ENCODE data around the gene SCN1B. TPM values are rescaled to one million over a fixed set of nuclear protein-coding genes. Genes with fewer than 3 reads are reported as not detected.
A peak's percentile ranks its signal among the peaks of the same experiment; 100 is the strongest.

The SCN1B gene
- total and polyA plus RNA-seq, 8 donors, result 1.3 to 36.6 (median 3.7) TPM; not detected in 1

- H3K36me3 ChIP-seq, result peaks cover 0 to 14% (median 5%) of the 10 kb centered on the region in 4 donors
- peak overlapping the region; percentile 82 to 92 (median 86) for H3K4me3 ChIP-seq
- H3K27ac ChIP-seq, result peak overlapping the region; percentile 94 to 99 (median 99)
- peaks cover 55 to 93% (median 83%) of the 10 kb centered on the region in 4 donors for H3K4me1 ChIP-seq
- intact Hi-C loops (cut with DNase I; ENCODE audit: low total_unique reads), result no loop called here
- peak in 1 of 3 donors; percentile 2 for TF ChIP-seq POLR2AphosphoS5 (IDR thresholded peaks at IDR 0.05)
- no peak for TF ChIP-seq CTCF (IDR thresholded peaks at IDR 0.05)
- H3K27me3 ChIP-seq, result no peaks in the 10 kb centered on the region
- peak in 1 of 2 donors; percentile 82 for DNase-seq
- no peaks in the 10 kb centered on the region for H3K9me3 ChIP-seq
- 0 to 1% (median 1%) methylated on average over 17 to 46 of the region's 46 CpGs for WGBS, 5 donors
Measured at GRCh38 chr19:35000647-35001501, 29.4 kb upstream of the SCN1B start.

GRCh38 chr19:35002037-35002535, 28.2 kb upstream of the SCN1B start:
- H3K4me1 ChIP-seq, result peaks cover 62 to 94% (median 82%) of the 10 kb centered on the region in 4 donors
- H3K4me3 ChIP-seq, result peak overlapping the region in 2 of 4 donors; percentile 90 to 92
- intact Hi-C loops (cut with DNase I; ENCODE audit: low total_unique reads), result no loop called here

GRCh38 chr19:35004517-35005255, 25.6 kb upstream of the SCN1B start:
- no peaks in the 10 kb centered on the region for H3K27me3 ChIP-seq
- peaks cover 8 to 35% (median 20%) of the 10 kb centered on the region in 4 donors for H3K36me3 ChIP-seq
- H3K9me3 ChIP-seq, result no peaks in the 10 kb centered on the region
- DNase-seq, result no peak
- 78 to 95% (median 87%) methylated on average over 11 to 18 of the region's 18 CpGs for WGBS, 5 donors
- TF ChIP-seq POLR2A (IDR thresholded peaks at IDR 0.05) (no peak), POLR2AphosphoS5 (IDR thresholded peaks at IDR 0.05) (no peak), CTCF (IDR thresholded peaks at IDR 0.05) (no peak), EP300 (IDR thresholded peaks at IDR 0.05) (no peak)
- intact Hi-C loops (cut with DNase I; ENCODE audit: low total_unique reads), result no loop called here
- H3K4me3 ChIP-seq, result no peak overlapping the region
- H3K27ac ChIP-seq, result peak overlapping the region; percentile 6 to 99 (median 59)
- H3K4me1 ChIP-seq, result peaks cover 52 to 80% (median 72%) of the 10 kb centered on the region in 4 donors

More at GRCh38 chr19:35002037-35002535, 28.2 kb upstream of the SCN1B start:
- DNase-seq, result no peak
- WGBS, 5 donors, result 80 to 86% (median 84%) methylated on average over 11 of the region's 11 CpGs
- TF ChIP-seq EP300 (IDR thresholded peaks at IDR 0.05), result no peak
- TF ChIP-seq CTCF (IDR thresholded peaks at IDR 0.05), result no peak
- TF ChIP-seq POLR2AphosphoS5 (IDR thresholded peaks at IDR 0.05), result no peak
- no peak for TF ChIP-seq POLR2A (IDR thresholded peaks at IDR 0.05)
- Histone ChIP-seq H3K9me3 (no peaks in the 10 kb centered on the region), H3K27me3 (no peaks in the 10 kb centered on the region), H3K27ac (peak overlapping the region in 3 of 5 donors; percentile 98 to 99 (median 99)), H3K36me3 (peaks cover 0 to 24% (median 11%) of the 10 kb centered on the region in 4 donors)
